ENCODE data around the gene RSRP1.

GRCh38 chr1:25194054-25194453 lies 53.2 kb downstream of the RSRP1 start:
- TF ChIP-seq CTCF (IDR thresholded peaks at IDR 0.05) (no peak), POLR2A (IDR thresholded peaks at IDR 0.05) (no peak)

Data from lower leg skin (tissue), 3 donors.